ENCODE results near the gene CPNE4.

DNA sequence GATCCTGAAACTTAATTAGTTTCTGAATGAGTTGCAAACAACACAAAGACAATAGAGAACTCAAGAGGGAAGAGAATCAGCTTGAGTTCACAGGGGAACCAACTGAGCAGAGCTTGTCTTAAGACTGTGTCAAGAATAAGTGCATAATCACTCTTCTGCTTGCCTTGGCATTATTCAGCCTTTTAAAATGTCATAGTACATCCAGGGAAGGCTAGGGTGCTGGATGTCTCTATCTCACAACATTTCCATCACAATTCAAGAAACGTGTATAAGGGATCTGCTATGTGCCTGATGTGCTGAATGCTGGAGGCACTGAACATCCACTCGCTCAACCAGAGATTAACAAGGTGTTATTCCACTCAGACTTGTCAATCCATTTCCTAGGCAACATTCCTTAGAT lies 122.6 kb downstream of the CPNE4 start:
- no peak for TF ChIP-seq EZH2phosphoT487 (IDR thresholded peaks at IDR 0.05; ENCODE audit: borderline replicate concordance, low read length)
- TF ChIP-seq, protein P1, sequence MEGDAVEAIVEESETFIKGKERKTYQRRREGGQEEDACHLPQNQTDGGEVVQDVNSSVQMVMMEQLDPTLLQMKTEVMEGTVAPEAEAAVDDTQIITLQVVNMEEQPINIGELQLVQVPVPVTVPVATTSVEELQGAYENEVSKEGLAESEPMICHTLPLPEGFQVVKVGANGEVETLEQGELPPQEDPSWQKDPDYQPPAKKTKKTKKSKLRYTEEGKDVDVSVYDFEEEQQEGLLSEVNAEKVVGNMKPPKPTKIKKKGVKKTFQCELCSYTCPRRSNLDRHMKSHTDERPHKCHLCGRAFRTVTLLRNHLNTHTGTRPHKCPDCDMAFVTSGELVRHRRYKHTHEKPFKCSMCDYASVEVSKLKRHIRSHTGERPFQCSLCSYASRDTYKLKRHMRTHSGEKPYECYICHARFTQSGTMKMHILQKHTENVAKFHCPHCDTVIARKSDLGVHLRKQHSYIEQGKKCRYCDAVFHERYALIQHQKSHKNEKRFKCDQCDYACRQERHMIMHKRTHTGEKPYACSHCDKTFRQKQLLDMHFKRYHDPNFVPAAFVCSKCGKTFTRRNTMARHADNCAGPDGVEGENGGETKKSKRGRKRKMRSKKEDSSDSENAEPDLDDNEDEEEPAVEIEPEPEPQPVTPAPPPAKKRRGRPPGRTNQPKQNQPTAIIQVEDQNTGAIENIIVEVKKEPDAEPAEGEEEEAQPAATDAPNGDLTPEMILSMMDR (IDR thresholded peaks at IDR 0.05; ENCODE audit: low read depth, low read length, poor library complexity, severe bottlenecking), result no peak

All from DOHH2 (cell line).